NCI-H524 (cell line): ENCODE measurements around the gene TUBA4B.
A peak's percentile ranks its signal among the peaks of the same experiment; 100 is the strongest.
"Not testable (repeated sequence)": the region's sequence is repeated elsewhere in the genome, so short reads cannot be mapped to it uniquely, and the experiment has no call there.

Experiments used
- DNase-seq, 2 experiments: peaks; one replicate each; lab custom pipeline; 2025; lab: John Stamatoyannopoulos, UW

Gene TUBA4B

DNA sequence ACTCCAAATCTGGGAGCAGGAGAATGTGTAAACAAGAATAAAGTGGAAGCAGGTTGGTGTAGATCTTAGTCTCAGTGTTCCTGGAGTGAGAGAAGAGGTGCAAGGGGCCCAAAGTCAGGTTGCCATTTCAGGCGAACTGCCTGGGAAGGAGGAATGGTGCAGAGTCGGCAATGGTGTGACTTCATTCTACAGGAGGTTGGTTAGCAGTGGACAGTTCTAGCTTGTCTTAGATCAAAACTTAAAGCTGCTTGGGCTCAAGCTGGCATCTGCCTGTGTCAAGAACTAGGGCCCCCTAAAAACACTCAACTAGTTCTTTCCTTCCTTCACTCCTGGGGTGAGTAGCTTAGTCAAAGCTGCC, 4.2 kb upstream of the TUBA4B start:
- no peak for DNase-seq

- DNase-seq, result peak in 1 of 2 experiments; percentile 35
Observed at GRCh38 chr2:219249203-219249980, 3.7 kb upstream of the TUBA4B start.

- no peak for DNase-seq
Observed at GRCh38 chr2:219250049-219250781, 2.8 kb upstream of the TUBA4B start.

DNA sequence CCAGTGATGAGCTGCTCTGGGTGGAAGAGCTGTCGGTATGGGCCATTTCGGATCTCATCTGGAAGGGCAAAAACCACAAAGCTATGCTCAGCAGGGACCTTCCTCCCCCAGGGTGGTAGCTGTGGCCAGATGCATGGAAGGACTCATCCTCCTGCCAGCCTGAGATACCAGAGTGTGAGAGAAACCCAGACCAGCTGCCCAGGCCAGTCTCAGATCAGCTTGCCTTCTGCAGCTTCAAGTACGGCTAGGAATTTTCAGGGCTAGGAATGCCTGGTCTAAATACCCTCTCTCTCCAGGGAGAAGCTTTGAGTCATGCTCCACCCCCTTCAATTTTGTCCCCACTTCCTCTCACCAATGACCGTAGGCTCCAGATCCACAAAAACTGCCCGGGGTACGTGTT, 1.4 kb upstream of the TUBA4B start:
- DNase-seq, result no peak

DNA sequence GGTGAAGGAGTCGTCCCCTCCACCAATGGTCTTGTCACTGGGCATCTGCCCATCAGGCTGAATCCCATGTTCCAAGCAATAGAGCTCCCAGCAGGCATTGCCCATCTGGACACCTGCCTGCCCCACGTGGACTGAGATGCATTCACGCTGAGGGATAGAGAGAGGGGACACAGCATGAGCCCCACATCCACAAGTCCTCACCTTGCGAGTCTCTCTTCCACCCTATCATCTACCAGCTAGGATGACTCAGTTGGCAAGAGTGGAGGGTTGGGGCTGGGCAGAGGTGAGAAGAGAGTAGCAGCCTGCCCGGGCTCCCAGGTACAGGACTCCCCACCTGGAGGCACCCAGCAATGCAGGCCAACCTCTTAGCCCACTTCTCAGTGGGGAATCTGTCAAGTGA, 959 bp upstream of the TUBA4B start:
- DNase-seq, result no peak

DNA sequence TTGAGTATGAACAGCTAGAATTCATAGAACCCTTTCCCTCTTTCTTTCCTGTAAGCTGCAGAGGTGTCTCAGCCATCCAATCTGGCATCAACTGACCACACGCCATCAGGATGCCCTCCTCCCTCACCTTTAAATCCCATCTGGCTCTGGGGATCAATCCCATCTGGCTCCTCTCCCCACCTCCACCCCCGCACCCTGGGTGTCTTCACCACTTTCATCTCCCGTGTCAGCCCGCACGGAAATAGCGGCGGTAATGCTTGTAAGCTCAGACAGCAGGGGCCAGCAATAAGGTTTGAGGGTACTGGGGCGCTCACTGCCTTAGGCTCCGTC, 508 bp upstream of the TUBA4B start:
- peak in 1 of 2 experiments; percentile 61 for DNase-seq

- peak; percentile 72 to 89 for DNase-seq
Observed at GRCh38 chr2:219253753-219254589, 928 bp downstream of the TUBA4B start, which contains the start of gene TUBA4A. TUBA4A (minus strand) TSS chr2:219253918; CDS start chr2:219253858, 60 bp downstream.

- no peak for DNase-seq
Observed at GRCh38 chr2:219254590-219255201, 1.7 kb downstream of the TUBA4B start.

DNA sequence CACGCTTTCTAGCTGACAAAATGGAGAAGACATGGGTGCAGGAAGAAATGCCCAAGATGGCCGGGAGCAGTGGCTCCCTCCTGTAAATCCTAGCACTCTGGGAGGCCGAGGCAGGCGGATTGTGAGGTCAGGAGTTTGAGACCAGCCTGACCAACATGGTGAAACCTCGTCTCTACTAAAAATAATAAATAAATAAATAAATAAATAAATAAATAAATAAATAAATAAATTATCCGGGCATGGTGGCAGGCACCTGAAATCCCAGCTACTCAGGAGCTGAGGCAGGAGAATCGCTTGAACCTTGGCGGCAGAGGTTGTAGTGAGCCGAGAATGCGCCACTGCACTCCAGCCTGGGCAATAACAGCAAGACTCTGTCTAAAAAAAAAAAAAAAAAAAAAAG, 5.9 kb downstream of the TUBA4B start:
- DNase-seq, result not testable (repeated sequence)

DNA sequence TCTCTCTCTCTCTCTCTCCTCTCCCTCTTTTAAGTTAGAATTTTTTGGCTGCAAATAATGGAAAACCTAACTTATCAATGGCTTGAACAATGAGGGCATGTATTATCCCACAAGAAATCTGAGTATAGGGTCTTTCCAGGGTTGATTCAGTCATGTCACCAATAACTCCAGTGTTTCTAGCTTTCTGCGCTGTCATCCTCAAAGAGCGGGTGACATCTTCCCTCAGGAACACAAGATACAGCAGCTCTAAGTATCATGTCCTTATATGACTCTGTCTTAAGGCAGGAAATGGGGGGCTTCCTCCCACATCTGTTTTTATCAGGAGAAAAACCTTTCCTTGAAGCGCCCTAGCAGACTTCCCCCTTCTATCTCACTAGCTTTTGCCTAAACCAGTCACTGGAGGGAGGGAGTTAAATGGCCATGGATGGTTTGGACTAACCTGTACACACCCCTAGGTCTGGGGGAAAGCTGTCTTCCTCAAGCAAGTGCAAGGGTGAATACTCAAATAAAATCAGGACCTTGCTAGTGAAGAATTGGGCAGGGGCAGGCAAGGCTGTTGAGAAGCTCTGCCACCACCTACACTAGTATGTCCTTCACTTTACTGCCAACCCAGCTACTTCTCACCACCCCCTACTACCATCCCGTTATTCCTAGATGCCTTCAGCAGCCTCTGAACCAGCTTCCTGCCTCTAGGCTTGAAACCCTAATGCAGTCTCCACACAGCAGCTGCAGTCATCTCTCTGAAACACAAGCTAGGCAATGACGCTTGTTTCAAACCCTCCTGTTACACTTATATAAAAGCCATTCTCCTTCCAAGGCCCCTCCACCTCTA, 8.2 kb downstream of the TUBA4B start:
- no peak for DNase-seq

DNA sequence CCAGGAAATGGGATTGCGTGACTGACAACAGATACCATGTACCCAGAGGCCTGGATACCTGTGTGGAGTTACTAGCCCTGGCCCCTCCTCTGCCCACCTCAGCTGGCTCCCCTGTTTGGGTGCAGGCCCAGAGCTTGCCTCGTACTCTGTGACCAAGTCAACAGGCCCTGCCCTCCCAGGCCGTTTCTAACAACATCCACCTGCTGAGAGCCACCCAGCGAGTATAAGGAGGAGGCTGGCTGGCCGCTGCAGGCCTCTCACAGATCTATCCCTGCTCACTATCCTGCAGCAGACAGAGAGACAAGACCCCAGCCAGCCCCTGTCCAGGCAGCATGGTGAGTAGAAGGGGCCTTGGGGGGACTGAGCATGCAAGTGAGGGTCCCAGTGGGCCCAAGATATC, 13.2 kb downstream of the TUBA4B start:
- no peak for DNase-seq

- DNase-seq, result peak in 1 of 2 experiments; percentile 76
Observed at GRCh38 chr2:219266886-219267285, 13.8 kb downstream of the TUBA4B start.

DNA sequence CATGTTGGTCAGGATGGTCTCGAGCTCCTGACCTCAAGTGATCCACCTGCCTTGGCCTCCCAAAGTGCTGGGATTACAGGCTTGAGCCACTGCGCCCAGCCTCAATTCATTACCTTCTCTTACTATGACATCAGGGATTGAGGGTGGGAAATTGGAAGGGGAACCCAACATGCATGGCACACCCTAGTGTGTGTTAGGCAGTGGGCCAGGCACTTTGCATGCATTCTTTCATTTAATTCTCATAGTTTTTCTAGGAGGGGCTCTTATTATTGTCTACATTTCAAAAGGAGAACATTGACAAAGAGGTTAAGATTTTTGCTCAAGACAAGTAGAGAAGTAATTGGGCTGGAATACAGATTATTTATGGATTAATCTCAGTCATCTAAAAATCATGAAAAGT, 15.3 kb downstream of the TUBA4B start:
- DNase-seq, result no peak

DNA sequence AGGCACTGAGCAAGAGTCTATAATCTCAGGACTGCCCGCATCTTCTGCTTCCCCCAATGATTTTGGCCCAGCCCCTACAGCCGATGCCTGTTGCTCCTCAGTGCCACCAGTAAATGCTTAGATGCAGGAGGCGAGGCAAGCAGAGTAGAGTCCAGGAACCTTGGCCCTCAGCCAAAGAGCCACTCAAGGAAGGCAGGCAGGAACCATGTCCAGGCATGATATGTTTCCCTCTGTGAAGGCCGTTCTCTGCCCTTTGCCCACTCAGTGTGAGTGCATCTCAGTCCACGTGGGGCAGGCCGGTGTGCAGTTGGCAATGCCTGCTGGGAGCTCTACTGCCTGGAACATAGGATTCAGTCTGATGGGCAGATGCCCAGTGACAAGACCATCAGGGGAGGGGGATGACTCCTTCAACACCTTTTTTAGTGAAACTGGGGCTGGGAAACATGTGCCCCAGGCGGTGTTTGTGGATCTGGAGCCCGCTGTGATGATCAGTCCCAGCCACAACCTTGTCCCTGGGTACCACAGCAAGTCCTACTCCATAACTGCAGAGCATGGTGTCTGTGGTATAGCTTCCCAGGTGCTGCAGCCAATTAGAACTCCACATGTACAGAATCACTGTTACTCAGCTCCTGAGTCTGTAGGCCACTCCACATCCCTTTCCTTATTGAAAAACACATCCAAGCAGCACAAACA, 16.5 kb downstream of the TUBA4B start:
- peak in 1 of 2 experiments; percentile 20 for DNase-seq

- DNase-seq, result no peak
Observed at GRCh38 chr2:219270055-219270372, 17.0 kb downstream of the TUBA4B start.

DNA sequence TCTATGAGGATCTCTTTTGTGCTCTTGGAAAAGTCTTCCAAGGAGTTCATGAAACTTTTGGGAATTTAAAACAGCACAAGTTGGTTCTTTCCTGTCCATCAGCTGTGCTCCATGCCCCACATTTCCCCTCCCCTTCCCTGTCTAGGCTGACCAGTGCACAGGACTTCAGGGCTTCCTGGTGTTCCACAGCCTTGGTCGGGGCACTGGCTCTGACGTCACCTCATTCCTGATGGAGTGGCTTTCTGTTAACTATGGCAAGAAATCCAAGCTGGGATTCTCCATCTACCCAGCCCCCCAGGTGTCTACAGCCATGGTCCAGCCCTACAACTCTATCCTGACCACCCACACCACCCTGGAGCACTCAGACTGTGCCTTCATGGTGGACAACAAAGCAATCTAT, 18.0 kb downstream of the TUBA4B start:
- no peak for DNase-seq

GRCh38 chr2:219272356-219272755, 19.3 kb downstream of the TUBA4B start:
- DNase-seq, result no peak

- peak; percentile 17 to 43 for DNase-seq
Observed at GRCh38 chr2:219272995-219273394, 20.0 kb downstream of the TUBA4B start.

DNA sequence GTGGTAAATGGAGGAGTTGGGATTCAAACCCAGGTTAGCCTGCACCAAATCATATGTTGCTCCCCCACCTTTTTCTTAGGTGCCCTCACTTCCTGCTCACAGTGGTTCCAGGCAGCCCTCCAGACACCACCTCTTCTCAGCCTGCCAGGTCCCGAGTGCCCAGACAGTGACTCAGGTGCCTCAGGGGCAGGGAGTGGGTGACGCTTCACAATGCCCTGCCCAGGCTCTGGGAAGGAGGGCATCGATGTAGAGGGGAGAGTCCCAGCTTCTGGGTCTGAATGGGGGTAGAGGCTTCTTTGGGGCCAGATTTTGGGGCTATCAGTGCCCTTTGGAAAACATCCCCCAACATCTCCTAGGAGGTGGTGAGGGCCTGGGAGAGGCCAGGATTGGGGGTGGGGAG, 20.9 kb downstream of the TUBA4B start:
- DNase-seq, result no peak

DNA sequence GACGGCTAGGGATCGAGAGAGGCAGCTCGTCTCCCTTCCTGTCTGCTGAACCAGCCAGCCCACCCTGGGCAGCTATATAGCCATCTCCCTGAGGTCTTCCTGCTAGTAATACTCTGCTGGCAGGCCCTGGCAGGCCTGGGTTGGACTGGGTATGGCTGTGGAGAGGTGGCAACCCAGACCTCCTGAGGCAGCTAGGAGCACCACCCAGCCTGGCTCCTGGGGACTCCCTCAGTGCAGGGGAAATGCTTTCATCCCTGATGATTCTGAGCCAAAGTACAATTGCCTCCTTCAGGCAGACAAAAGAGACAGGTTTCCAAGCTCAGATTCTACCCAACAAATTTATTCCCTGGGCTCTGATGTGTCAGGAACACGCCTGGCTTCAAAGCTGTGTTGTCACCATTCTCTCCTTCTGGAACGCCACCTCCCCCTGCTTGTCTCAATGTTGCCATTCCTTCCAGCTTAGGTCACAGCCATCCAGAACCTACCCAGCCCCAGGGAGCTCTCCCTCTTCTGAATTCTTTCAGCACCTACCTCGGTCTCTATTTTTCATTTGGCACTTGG, 21.4 kb downstream of the TUBA4B start:
- DNase-seq, result no peak
